Erythroblast (primary cell): Measurements from ENCODE around the gene SDK2.

Experiments
- GATA1 ChIP-seq: IDR thresholded peaks from 2 replicates; pipeline ENCODE4 v1.6.1; 2011; ENCODE audit warnings: low read depth, mild to moderate bottlenecking, control low read depth, low read length, moderate library complexity
- POLR2A ChIP-seq: IDR thresholded peaks from 2 replicates; pipeline ENCODE4 v1.6.1; 2011; ENCODE audit warnings: mild to moderate bottlenecking, low read length

GRCh38 chr17:73323409-73324159 is 320.7 kb downstream of the SDK2 start:
- no peak for TF ChIP-seq POLR2A
- TF ChIP-seq GATA1 = no peak
